Parathyroid adenoma (tissue), 2 donors: Measurements from ENCODE around the gene TAF5L.

Experiments used
- H2AFZ ChIP-seq: fragments of 300-600 bp; sonication (generic); one replicate; pipeline ENCODE4 v1.7.0; 2017; ENCODE audit warnings: antibody characterized with exemption, mild to moderate bottlenecking
- H3K27ac ChIP-seq: fragments of 300-600 bp; sonication (generic); one replicate; pipeline ENCODE4 v1.7.0; 2017
- H3K27me3 ChIP-seq: fragments of 300-600 bp; sonication (generic); one replicate; pipeline ENCODE4 v1.7.0; 2017; ENCODE audit warnings: low read length; ENCODE audit not compliant: control insufficient read depth, insufficient read depth
- H3K36me3 ChIP-seq: fragments of 300-600 bp; sonication (generic); one replicate; pipeline ENCODE4 v1.7.0; 2017; ENCODE audit warnings: low read length; ENCODE audit not compliant: control insufficient read depth, insufficient read depth
- H3K4me1 ChIP-seq: fragments of 300-600 bp; sonication (generic); one replicate; pipeline ENCODE4 v1.7.0; 2017; ENCODE audit warnings: control low read depth
- H3K4me2 ChIP-seq: fragments of 300-600 bp; sonication (generic); one replicate; pipeline ENCODE4 v1.7.0; 2017; ENCODE audit warnings: low read length
- H3K4me3 ChIP-seq: fragments of 300-600 bp; sonication (generic); one replicate; pipeline ENCODE4 v1.7.0; 2017; ENCODE audit warnings: low read depth, low read length
- H3K79me2 ChIP-seq: fragments of 300-600 bp; sonication (generic); one replicate; pipeline ENCODE4 v1.7.0; 2017; ENCODE audit warnings: control low read depth
- H3K9ac ChIP-seq: fragments of 300-600 bp; sonication (generic); one replicate; pipeline ENCODE4 v1.7.0; 2017; ENCODE audit warnings: mild to moderate bottlenecking
- H3K9me3 ChIP-seq: fragments of 300-600 bp; sonication (generic); one replicate; pipeline ENCODE4 v1.7.0; 2017; ENCODE audit warnings: low read length; ENCODE audit not compliant: control insufficient read depth
- TF ChIP-seq, protein P1 (sequence below): fragments of 300-600 bp; sonication (generic); IDR thresholded peaks from one replicate; pipeline ENCODE4 v1.7.0; 2017; ENCODE audit warnings: antibody characterized with exemption, mild to moderate bottlenecking
- donor health status: primary hyperparathyroidism.

TAF5L gene

DNA sequence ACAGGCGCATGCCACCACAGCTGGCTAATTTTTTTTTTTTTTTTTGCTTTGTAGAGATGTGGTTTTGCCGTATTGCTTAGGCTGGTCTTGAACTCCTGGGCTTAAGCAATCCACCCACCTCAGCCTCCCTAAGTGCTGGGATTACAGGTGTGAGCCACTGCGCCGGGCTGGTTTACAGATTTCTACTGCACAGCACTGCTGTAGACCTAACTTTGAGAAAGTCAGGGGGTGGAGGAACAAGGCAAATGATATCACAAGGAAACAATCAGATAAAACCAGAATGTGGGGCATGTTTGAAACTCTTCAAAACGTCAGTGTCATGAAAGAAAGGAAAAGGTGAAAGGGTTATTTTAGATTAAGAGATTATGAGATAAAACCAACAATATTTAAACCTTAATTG lies 45.4 kb upstream of the TAF5L start:
- no peaks in the 10 kb centered on the region for H3K4me1 ChIP-seq
- no peak overlapping the region for H3K4me3 ChIP-seq
- H3K27ac ChIP-seq = no peak overlapping the region
- no peaks in the 10 kb centered on the region for H3K9me3 ChIP-seq
- H3K9ac ChIP-seq = no peak overlapping the region
- TF ChIP-seq, protein P1, sequence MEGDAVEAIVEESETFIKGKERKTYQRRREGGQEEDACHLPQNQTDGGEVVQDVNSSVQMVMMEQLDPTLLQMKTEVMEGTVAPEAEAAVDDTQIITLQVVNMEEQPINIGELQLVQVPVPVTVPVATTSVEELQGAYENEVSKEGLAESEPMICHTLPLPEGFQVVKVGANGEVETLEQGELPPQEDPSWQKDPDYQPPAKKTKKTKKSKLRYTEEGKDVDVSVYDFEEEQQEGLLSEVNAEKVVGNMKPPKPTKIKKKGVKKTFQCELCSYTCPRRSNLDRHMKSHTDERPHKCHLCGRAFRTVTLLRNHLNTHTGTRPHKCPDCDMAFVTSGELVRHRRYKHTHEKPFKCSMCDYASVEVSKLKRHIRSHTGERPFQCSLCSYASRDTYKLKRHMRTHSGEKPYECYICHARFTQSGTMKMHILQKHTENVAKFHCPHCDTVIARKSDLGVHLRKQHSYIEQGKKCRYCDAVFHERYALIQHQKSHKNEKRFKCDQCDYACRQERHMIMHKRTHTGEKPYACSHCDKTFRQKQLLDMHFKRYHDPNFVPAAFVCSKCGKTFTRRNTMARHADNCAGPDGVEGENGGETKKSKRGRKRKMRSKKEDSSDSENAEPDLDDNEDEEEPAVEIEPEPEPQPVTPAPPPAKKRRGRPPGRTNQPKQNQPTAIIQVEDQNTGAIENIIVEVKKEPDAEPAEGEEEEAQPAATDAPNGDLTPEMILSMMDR = no peak
- H3K36me3 ChIP-seq = no peaks in the 10 kb centered on the region
- H2AFZ ChIP-seq = no peak overlapping the region
- no peaks in the 10 kb centered on the region for H3K79me2 ChIP-seq
- H3K27me3 ChIP-seq = no peaks in the 10 kb centered on the region
- H3K4me2 ChIP-seq = no peak overlapping the region

DNA sequence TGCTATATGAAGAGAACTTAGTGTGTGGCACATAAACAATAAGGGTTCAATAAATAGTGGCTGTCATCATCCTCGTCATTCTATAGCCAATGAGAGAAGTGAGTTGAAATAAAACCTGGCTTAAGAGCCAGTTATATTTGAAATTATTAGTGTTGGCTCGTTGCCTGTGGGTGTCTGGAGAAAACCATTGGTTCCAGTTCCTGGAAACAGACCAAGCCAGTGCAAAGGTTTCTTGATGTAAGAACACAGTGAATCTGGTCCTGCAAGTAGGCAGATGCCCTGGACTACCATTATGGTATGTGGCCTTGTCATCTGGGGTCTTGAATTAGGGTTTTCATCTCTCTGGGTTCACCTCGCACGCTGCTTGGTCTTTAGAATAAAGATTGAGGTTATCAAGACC lies 43.4 kb upstream of the TAF5L start:
- Histone ChIP-seq H3K4me3 (no peak overlapping the region), H3K27ac (no peak overlapping the region), H3K9ac (no peak overlapping the region), H3K4me1 (no peaks in the 10 kb centered on the region), H3K36me3 (no peaks in the 10 kb centered on the region), H3K79me2 (no peaks in the 10 kb centered on the region), H2AFZ (no peak overlapping the region), H3K9me3 (no peaks in the 10 kb centered on the region), H3K4me2 (no peak overlapping the region), H3K27me3 (no peaks in the 10 kb centered on the region)
- TF ChIP-seq, protein P1 = no peak

DNA sequence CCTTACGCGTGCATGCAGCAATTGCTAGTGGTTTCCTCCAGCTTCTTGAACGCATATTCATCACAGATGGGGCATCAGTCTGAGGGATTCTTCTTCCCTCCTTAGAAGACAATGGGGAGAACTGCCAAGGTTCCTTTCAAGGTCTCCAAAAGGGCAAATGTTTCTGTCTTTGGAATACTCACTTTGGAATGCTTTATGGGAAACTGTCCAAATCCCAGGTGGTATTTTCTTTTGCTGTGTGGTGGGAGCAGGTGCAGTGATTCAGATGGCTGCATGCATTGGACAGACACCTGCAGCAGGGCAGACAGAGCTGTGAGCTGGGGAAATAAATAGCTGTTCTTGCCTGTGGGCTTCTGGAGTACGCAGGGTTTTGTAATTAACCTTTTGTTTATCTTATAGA lies 40.7 kb upstream of the TAF5L start:
- H3K27ac ChIP-seq = no peak overlapping the region

DNA sequence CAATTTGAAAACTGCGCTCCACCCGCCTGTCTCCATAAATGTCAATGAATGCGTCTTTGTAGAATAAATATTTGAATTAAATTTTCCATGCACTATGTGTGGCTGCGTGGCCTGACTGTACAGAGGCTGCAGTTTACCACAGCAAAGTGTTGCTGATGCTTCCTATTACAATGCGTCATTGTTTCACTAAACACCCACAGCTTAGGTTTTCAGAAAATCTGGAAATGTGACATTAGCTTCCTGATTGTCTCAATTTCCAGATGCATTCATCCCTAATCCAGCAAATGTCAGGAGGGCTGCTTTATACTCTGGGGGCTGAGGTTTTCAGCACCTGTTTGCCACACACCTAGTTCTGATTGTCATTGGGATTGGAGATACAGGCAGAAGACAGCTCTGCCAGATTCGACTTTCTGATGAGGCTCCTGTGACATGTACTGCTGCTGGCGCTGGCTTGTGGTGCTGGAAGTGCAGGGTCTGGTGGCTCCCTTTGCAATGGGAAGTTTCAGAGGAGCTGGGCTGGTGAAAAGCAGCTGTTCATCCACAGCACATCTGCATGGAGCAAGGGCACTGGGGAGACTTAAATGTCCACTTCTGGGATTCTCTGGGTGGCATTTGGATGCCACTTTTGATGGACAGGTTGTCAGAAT lies 40.1 kb upstream of the TAF5L start:
- Histone ChIP-seq H3K4me1 (no peaks in the 10 kb centered on the region), H3K9ac (no peak overlapping the region), H2AFZ (no peak overlapping the region), H3K27me3 (no peaks in the 10 kb centered on the region), H3K79me2 (no peaks in the 10 kb centered on the region), H3K36me3 (no peaks in the 10 kb centered on the region), H3K4me2 (no peak overlapping the region), H3K4me3 (no peak overlapping the region), H3K27ac (no peak overlapping the region), H3K9me3 (no peaks in the 10 kb centered on the region)
- TF ChIP-seq, protein P1 = no peak

More for the DNA sequence above, 40.7 kb upstream of the TAF5L start:
- H3K36me3 ChIP-seq = no peaks in the 10 kb centered on the region
- no peaks in the 10 kb centered on the region for H3K79me2 ChIP-seq
- H3K4me3 ChIP-seq = no peak overlapping the region
- TF ChIP-seq, protein P1 = no peak
- no peak overlapping the region for H3K4me2 ChIP-seq
- no peaks in the 10 kb centered on the region for H3K4me1 ChIP-seq
- H2AFZ ChIP-seq = no peak overlapping the region
- no peak overlapping the region for H3K9ac ChIP-seq
- H3K27me3 ChIP-seq = no peaks in the 10 kb centered on the region
- H3K9me3 ChIP-seq = no peaks in the 10 kb centered on the region

DNA sequence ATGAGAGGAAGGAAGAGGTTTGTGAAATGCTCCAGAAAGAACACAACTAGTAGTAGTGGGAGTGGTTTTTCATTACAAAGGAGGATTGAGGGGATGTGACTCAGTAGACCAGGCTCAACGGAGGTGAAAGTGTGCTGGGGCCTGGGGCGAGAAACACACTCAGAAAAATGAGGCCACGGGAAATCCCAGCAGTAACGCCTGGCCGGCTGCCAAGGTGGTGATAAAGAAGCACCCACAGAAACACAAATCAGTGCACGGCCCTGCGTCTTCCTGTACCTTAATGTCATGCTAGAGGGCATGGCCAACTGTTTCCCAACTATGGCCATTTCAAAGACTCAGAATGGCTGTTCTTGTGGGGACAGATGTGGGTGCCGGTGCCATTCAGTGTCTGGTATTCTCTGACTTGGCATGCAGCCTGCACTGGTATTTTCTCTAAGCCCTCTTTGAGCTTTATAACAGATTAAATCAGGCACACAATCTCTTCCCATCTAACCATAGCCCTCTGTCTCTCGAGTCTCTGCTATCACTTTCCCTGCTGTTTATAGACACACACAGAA lies 38.3 kb upstream of the TAF5L start:
- H3K27me3 ChIP-seq = no peaks in the 10 kb centered on the region
- H3K4me2 ChIP-seq = no peak overlapping the region
- H3K4me3 ChIP-seq = no peak overlapping the region
- H2AFZ ChIP-seq = no peak overlapping the region
- TF ChIP-seq, protein P1 = no peak
- H3K27ac ChIP-seq = no peak overlapping the region
- no peak overlapping the region for H3K9ac ChIP-seq
- no peaks in the 10 kb centered on the region for H3K9me3 ChIP-seq
- no peaks in the 10 kb centered on the region for H3K79me2 ChIP-seq
- no peaks in the 10 kb centered on the region for H3K4me1 ChIP-seq
- no peaks in the 10 kb centered on the region for H3K36me3 ChIP-seq
